Activated CD8-positive, alpha-beta memory T cell treated with anti-CD3 and anti-CD28 coated beads, Interleukin-2, amount 50 U/mL, for 24 hours (primary cell): ENCODE results near the gene ZNF750.
"Not testable (repeated sequence)": the region's sequence is repeated elsewhere in the genome, so short reads cannot be mapped to it uniquely, and the experiment has no call there.

Experiments used
- DNase-seq: peaks from one replicate; pipeline ENCODE4 v3.0.0-alpha.2; 2020; ENCODE audit errors: extremely low read depth

The ZNF750 gene

DNA sequence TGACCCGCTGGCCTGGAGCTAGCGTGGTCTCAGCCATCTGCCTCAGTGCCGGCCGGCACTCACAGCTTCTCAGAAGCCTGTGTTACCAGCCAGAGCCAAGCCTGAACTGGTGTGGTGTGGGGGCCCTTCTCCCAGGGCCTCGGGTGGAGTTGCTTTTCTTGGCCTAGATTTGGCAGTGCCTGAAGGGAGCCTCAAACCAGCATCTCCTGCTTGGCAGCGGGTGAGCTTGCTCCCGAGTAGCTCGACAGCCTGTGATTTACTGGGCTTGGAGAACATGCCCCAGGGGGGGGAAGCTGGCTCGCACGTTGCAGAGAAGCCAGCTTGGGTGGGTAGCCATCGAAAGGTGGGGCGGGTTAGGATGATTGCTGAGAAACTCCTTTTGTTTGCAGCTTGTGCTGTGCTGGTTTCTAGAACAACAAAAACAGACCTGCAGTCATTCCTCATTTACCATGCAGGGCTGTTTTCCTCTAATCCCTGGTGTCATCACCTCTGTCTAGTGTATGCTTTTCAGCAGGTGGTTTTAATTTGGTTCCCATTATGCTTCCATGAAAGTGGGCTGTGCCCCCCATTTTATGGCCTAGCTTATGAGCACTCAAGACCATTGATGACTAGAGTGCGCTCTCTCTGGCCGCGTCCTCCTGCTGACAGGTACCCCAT is 45.7 kb downstream of the ZNF750 start:
- no peak for DNase-seq

- DNase-seq = no peak
Measured at GRCh38 chr17:82791532-82791931, 48.3 kb downstream of the ZNF750 start.

GRCh38 chr17:82790391-82790790 is 49.4 kb downstream of the ZNF750 start:
- DNase-seq = no peak

GRCh38 chr17:82789806-82790205 is 50.0 kb downstream of the ZNF750 start:
- DNase-seq = no peak

DNA sequence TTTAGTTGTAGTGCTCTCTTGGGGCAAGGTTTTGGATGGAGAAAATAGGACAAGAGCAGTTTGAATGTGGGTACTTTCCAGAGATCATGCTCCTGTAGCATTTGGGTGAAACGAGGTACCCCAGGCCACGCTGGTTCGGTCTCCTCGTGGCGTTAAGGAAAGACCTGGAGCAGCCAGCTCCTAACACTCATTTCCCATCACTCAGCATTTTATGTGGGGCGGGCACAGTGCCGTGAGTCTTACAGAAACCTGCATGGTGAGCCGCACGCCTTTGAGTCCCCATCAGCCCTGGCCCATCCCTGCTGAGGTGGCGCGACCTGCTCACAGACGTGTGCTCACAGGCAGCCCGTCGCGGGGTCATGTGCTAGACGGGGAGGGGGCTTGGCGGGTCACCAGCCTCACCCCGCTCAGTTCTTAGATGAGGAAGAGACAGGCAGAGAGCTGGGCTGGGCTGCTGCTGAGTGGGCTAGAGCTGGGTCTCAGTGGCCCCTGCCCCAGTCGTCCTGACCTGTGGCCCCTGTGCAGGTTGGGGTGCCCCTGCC is 50.7 kb downstream of the ZNF750 start:
- no peak for DNase-seq

GRCh38 chr17:82788206-82789001 is 51.4 kb downstream of the ZNF750 start:
- DNase-seq = no peak

GRCh38 chr17:82787081-82787848 is 52.6 kb downstream of the ZNF750 start:
- DNase-seq = no peak

GRCh38 chr17:82786427-82786826 is 53.4 kb downstream of the ZNF750 start:
- no peak for DNase-seq

GRCh38 chr17:82785581-82785980 is 54.2 kb downstream of the ZNF750 start:
- DNase-seq = not testable (repeated sequence)

- no peak for DNase-seq
Measured at GRCh38 chr17:82783498-82783897, 56.3 kb downstream of the ZNF750 start.

GRCh38 chr17:82782657-82783207 is 57.1 kb downstream of the ZNF750 start:
- no peak for DNase-seq

- DNase-seq = peak; percentile 47
Measured at GRCh38 chr17:82781894-82782274, 57.9 kb downstream of the ZNF750 start.

DNA sequence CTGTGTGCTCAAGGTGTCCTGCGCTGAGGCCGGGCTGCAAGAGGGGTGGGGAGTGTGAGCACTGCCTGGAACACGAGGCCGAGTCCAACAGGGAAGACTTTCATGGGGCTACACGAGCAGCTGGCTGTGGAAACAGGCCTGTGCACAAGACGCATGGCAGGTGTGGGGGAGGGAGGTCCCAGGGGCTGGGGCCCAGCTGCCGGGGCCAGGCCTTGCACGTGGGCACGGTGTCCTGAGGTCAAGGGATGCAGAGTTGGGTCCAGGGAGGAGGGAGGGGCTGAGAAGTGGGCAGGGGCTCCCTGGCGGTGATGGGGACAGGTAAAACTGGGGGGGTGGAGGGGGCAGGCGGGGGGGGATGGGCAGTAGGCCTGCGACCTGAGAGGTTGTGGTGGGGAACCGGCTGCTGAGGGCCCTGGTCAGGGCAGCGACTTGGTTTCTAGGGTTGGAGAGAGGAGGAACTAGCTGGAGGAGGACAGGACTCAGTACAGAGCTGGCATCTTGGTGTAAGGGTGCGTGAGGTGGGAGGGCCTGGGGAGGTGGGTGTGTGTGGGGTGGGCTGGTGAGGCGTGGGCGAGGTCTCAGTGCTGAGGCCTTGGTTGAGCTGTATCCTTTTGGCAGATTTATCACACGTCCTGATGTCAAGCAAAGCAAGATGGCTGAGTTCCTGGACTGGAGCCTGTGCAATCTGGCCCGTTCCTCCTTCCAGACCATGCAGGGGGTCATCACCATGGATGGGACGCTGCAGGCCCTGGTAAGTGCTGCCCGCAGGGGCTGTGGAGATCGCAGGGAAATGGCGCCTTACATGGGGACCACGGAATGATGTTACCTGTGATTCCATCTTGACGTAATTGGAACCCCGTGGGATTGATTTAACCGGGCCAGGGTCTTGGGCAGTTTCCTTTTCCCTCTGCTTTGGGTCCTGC is 58.6 kb downstream of the ZNF750 start:
- DNase-seq = no peak

DNA sequence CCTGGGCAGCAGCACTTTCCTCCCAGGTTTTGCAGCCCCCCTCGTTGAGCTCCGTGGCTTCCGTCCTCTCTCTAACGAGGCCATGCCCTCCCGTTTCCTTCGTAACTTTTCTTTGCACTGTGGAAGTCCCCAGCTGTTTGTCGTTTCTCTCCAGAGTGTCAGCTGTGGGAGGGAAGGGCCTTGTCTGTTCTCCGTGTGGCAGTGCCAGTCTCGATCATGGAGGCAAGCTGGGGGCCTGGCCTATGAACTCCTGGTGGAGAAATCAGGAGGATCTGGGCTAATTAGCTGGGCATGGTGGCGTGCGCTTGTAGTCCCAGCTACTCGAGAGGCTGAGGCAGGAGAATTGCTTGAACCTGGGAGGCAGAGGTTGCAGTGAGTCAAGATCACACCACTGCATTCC is 59.6 kb downstream of the ZNF750 start:
- no peak for DNase-seq

- no peak for DNase-seq
Measured at GRCh38 chr17:82779541-82779940, 60.3 kb downstream of the ZNF750 start.
